Measurements from ENCODE around the gene ARHGAP26.

ARHGAP26 gene

GRCh38 chr5:143228597-143229293 lies 458.6 kb downstream of the ARHGAP26 start:
- Histone ChIP-seq H3K4me1 (ENCODE audit: control insufficient read depth in 5 of 5, insufficient read depth in 5 of 5, low read length in 5 of 5) (peaks cover 6 to 20% (median 14%) of the 10 kb centered on the region in 5 donors), H3K9me3 (ENCODE audit: control insufficient read depth in 5 of 5, low read length in 5 of 5) (no peaks in the 10 kb centered on the region), H3K9ac (ENCODE audit: low read length in 5 of 5) (no peak overlapping the region), H3K4me3 (ENCODE audit: low read depth in 1 of 5, low read length in 5 of 5) (no peak overlapping the region), H3K36me3 (ENCODE audit: control insufficient read depth in 5 of 5, insufficient read depth in 5 of 5, low read length in 5 of 5) (no peaks in the 10 kb centered on the region), H3K27me3 (ENCODE audit: control insufficient read depth in 5 of 5, insufficient read depth in 4 of 5, low read length in 5 of 5) (no peaks in the 10 kb centered on the region), H3K27ac (ENCODE audit: low read depth, low read length) (no peak overlapping the region)

- Histone ChIP-seq H3K4me3 (ENCODE audit: low read depth in 1 of 5, low read length in 5 of 5) (peak overlapping the region in 2 of 5 donors; percentile 10 to 40), H3K27ac (ENCODE audit: low read depth, low read length) (peak overlapping the region; percentile 3), H3K9me3 (ENCODE audit: control insufficient read depth in 5 of 5, low read length in 5 of 5) (no peaks in the 10 kb centered on the region), H3K9ac (ENCODE audit: low read length in 5 of 5) (no peak overlapping the region), H3K36me3 (ENCODE audit: control insufficient read depth in 5 of 5, insufficient read depth in 5 of 5, low read length in 5 of 5) (no peaks in the 10 kb centered on the region), H3K4me1 (ENCODE audit: control insufficient read depth in 5 of 5, insufficient read depth in 5 of 5, low read length in 5 of 5) (peaks cover 6 to 20% (median 14%) of the 10 kb centered on the region in 5 donors), H3K27me3 (ENCODE audit: control insufficient read depth in 5 of 5, insufficient read depth in 4 of 5, low read length in 5 of 5) (no peaks in the 10 kb centered on the region)
Observed at GRCh38 chr5:143229426-143229895, 459.3 kb downstream of the ARHGAP26 start.

- peak overlapping the region in 3 of 5 donors; percentile 10 to 40 (median 11) for H3K4me3 ChIP-seq (ENCODE audit: low read depth in 1 of 5, low read length in 5 of 5)
- H3K9ac ChIP-seq (ENCODE audit: low read length in 5 of 5) = no peak overlapping the region
- H3K36me3 ChIP-seq (ENCODE audit: control insufficient read depth in 5 of 5, insufficient read depth in 5 of 5, low read length in 5 of 5) = no peaks in the 10 kb centered on the region
- peak overlapping the region; percentile 27 for H3K27ac ChIP-seq (ENCODE audit: low read depth, low read length)
- H3K27me3 ChIP-seq (ENCODE audit: control insufficient read depth in 5 of 5, insufficient read depth in 4 of 5, low read length in 5 of 5) = no peaks in the 10 kb centered on the region
- H3K9me3 ChIP-seq (ENCODE audit: control insufficient read depth in 5 of 5, low read length in 5 of 5) = no peaks in the 10 kb centered on the region
- H3K4me1 ChIP-seq (ENCODE audit: control insufficient read depth in 5 of 5, insufficient read depth in 5 of 5, low read length in 5 of 5) = peaks cover 6 to 20% (median 14%) of the 10 kb centered on the region in 5 donors
Observed at GRCh38 chr5:143229896-143230675, 459.9 kb downstream of the ARHGAP26 start.

GRCh38 chr5:143230676-143230996 lies 460.5 kb downstream of the ARHGAP26 start:
- Histone ChIP-seq H3K27me3 (ENCODE audit: control insufficient read depth in 5 of 5, insufficient read depth in 4 of 5, low read length in 5 of 5) (no peaks in the 10 kb centered on the region), H3K27ac (ENCODE audit: low read depth, low read length) (no peak overlapping the region), H3K9ac (ENCODE audit: low read length in 5 of 5) (no peak overlapping the region), H3K4me3 (ENCODE audit: low read depth in 1 of 5, low read length in 5 of 5) (peak overlapping the region in 3 of 5 donors; percentile 10 to 40 (median 11)), H3K36me3 (ENCODE audit: control insufficient read depth in 5 of 5, insufficient read depth in 5 of 5, low read length in 5 of 5) (no peaks in the 10 kb centered on the region), H3K9me3 (ENCODE audit: control insufficient read depth in 5 of 5, low read length in 5 of 5) (no peaks in the 10 kb centered on the region), H3K4me1 (ENCODE audit: control insufficient read depth in 5 of 5, insufficient read depth in 5 of 5, low read length in 5 of 5) (peaks cover 9 to 20% (median 14%) of the 10 kb centered on the region in 5 donors)

GRCh38 chr5:143231416-143231815 lies 461.2 kb downstream of the ARHGAP26 start:
- H3K27ac ChIP-seq (ENCODE audit: low read depth, low read length) = no peak overlapping the region
- H3K36me3 ChIP-seq (ENCODE audit: control insufficient read depth in 5 of 5, insufficient read depth in 5 of 5, low read length in 5 of 5) = no peaks in the 10 kb centered on the region
- H3K9me3 ChIP-seq (ENCODE audit: control insufficient read depth in 5 of 5, low read length in 5 of 5) = no peaks in the 10 kb centered on the region
- no peak overlapping the region for H3K4me3 ChIP-seq (ENCODE audit: low read depth in 1 of 5, low read length in 5 of 5)
- H3K9ac ChIP-seq (ENCODE audit: low read length in 5 of 5) = no peak overlapping the region
- H3K4me1 ChIP-seq (ENCODE audit: control insufficient read depth in 5 of 5, insufficient read depth in 5 of 5, low read length in 5 of 5) = peaks cover 9 to 20% (median 14%) of the 10 kb centered on the region in 5 donors
- no peaks in the 10 kb centered on the region for H3K27me3 ChIP-seq (ENCODE audit: control insufficient read depth in 5 of 5, insufficient read depth in 4 of 5, low read length in 5 of 5)

- Histone ChIP-seq H3K36me3 (ENCODE audit: control insufficient read depth in 5 of 5, insufficient read depth in 5 of 5, low read length in 5 of 5) (no peaks in the 10 kb centered on the region), H3K4me3 (ENCODE audit: low read depth in 1 of 5, low read length in 5 of 5) (no peak overlapping the region), H3K27me3 (ENCODE audit: control insufficient read depth in 5 of 5, insufficient read depth in 4 of 5, low read length in 5 of 5) (no peaks in the 10 kb centered on the region), H3K4me1 (ENCODE audit: control insufficient read depth in 5 of 5, insufficient read depth in 5 of 5, low read length in 5 of 5) (peaks cover 9 to 20% (median 14%) of the 10 kb centered on the region in 5 donors), H3K27ac (ENCODE audit: low read depth, low read length) (no peak overlapping the region), H3K9me3 (ENCODE audit: control insufficient read depth in 5 of 5, low read length in 5 of 5) (no peaks in the 10 kb centered on the region), H3K9ac (ENCODE audit: low read length in 5 of 5) (no peak overlapping the region)
Observed at GRCh38 chr5:143231973-143232812, 462.0 kb downstream of the ARHGAP26 start.

GRCh38 chr5:143233031-143233430 lies 462.9 kb downstream of the ARHGAP26 start:
- H3K9ac ChIP-seq (ENCODE audit: low read length in 5 of 5) = no peak overlapping the region
- no peaks in the 10 kb centered on the region for H3K9me3 ChIP-seq (ENCODE audit: control insufficient read depth in 5 of 5, low read length in 5 of 5)
- H3K4me1 ChIP-seq (ENCODE audit: control insufficient read depth in 5 of 5, insufficient read depth in 5 of 5, low read length in 5 of 5) = peaks cover 9 to 20% (median 14%) of the 10 kb centered on the region in 5 donors
- H3K36me3 ChIP-seq (ENCODE audit: control insufficient read depth in 5 of 5, insufficient read depth in 5 of 5, low read length in 5 of 5) = no peaks in the 10 kb centered on the region
- H3K4me3 ChIP-seq (ENCODE audit: low read depth in 1 of 5, low read length in 5 of 5) = no peak overlapping the region
- no peak overlapping the region for H3K27ac ChIP-seq (ENCODE audit: low read depth, low read length)
- H3K27me3 ChIP-seq (ENCODE audit: control insufficient read depth in 5 of 5, insufficient read depth in 4 of 5, low read length in 5 of 5) = no peaks in the 10 kb centered on the region

GRCh38 chr5:143234162-143234842 lies 464.1 kb downstream of the ARHGAP26 start:
- H3K36me3 ChIP-seq (ENCODE audit: control insufficient read depth in 5 of 5, insufficient read depth in 5 of 5, low read length in 5 of 5) = no peaks in the 10 kb centered on the region
- H3K27ac ChIP-seq (ENCODE audit: low read depth, low read length) = no peak overlapping the region
- peaks cover 9 to 18% (median 14%) of the 10 kb centered on the region in 5 donors for H3K4me1 ChIP-seq (ENCODE audit: control insufficient read depth in 5 of 5, insufficient read depth in 5 of 5, low read length in 5 of 5)
- no peak overlapping the region for H3K9ac ChIP-seq (ENCODE audit: low read length in 5 of 5)
- H3K9me3 ChIP-seq (ENCODE audit: control insufficient read depth in 5 of 5, low read length in 5 of 5) = no peaks in the 10 kb centered on the region
- H3K27me3 ChIP-seq (ENCODE audit: control insufficient read depth in 5 of 5, insufficient read depth in 4 of 5, low read length in 5 of 5) = no peaks in the 10 kb centered on the region
- H3K4me3 ChIP-seq (ENCODE audit: low read depth in 1 of 5, low read length in 5 of 5) = no peak overlapping the region

GRCh38 chr5:143235423-143235822 lies 465.2 kb downstream of the ARHGAP26 start:
- peaks cover 2 to 7% (median 6%) of the 10 kb centered on the region in 5 donors for H3K4me1 ChIP-seq (ENCODE audit: control insufficient read depth in 5 of 5, insufficient read depth in 5 of 5, low read length in 5 of 5)
- H3K27me3 ChIP-seq (ENCODE audit: control insufficient read depth in 5 of 5, insufficient read depth in 4 of 5, low read length in 5 of 5) = no peaks in the 10 kb centered on the region
- H3K4me3 ChIP-seq (ENCODE audit: low read depth in 1 of 5, low read length in 5 of 5) = no peak overlapping the region
- H3K9me3 ChIP-seq (ENCODE audit: control insufficient read depth in 5 of 5, low read length in 5 of 5) = no peaks in the 10 kb centered on the region
- H3K27ac ChIP-seq (ENCODE audit: low read depth, low read length) = peak overlapping the region; percentile 14
- H3K9ac ChIP-seq (ENCODE audit: low read length in 5 of 5) = no peak overlapping the region
- H3K36me3 ChIP-seq (ENCODE audit: control insufficient read depth in 5 of 5, insufficient read depth in 5 of 5, low read length in 5 of 5) = no peaks in the 10 kb centered on the region
